IPS-NIHi7 (cell line): Measurements from ENCODE around the gene LAMB1.
"Not testable (repeated sequence)": the region's sequence is repeated elsewhere in the genome, so short reads cannot be mapped to it uniquely, and the experiment has no call there.

Source experiments
- DNase-seq: peaks from one replicate; pipeline ENCODE4 v3.0.0; 2012; ENCODE audit warnings: mixed read lengths; ENCODE audit errors: extremely low spot score

LAMB1 gene

DNA sequence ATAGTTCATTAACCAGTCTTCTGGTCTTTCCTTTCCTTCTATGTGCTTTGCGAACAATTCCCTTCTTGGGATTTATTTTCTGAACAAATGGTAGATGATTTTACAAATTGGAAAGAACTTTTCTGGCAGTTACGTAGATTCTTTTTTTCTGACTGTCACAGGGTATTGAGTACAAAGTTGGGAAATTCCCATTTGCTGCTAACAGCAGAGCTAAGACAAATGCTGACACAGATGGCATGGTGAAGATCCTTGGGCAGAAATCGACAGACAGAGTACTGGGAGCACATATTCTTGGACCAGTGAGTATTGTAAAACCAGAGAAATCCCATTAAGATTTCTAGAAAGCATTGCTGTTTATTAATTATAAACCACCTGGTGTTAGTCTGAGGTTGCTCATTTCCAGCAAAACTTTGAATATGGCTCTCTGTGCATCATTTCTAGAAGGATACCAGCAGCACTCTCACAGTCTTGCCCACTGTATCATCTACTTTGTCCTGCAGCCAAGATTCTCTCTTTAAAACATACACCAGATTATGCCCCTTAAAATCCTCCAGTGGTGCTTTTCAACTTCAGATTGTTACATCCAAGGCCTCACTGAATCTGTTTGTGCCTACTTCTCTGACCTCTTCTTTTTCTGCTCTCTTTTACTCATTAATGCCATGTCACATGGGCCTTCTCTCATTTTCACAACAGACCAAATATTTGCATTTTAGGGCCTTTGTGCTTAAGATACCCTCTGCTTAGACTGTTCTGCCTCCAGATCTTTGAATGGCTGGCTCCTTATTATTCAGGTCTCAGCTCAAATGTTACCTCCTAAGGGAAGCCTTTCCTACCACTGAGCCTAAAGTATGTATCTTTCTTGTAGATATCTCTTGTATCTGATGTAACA lies 85.0 kb downstream of the LAMB1 start:
- no peak for DNase-seq

DNA sequence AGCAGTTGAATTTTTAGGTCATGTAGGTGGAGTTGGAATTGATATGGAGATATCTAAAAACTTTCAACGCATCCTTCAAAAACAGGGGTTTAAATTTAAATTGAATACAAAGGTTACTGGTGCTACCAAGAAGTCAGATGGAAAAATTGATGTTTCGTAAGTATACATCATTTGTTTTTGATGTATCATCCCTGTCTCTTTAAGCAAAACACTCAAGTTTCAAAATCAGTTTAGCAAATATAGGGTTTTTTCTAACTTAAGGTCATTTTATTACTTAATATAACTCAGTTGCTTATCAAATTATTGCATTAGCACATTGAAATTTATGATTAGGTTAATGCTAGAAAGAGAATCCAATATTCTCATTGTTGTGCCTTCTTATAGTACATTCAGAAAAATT lies 87.4 kb downstream of the LAMB1 start:
- no peak for DNase-seq

DNA sequence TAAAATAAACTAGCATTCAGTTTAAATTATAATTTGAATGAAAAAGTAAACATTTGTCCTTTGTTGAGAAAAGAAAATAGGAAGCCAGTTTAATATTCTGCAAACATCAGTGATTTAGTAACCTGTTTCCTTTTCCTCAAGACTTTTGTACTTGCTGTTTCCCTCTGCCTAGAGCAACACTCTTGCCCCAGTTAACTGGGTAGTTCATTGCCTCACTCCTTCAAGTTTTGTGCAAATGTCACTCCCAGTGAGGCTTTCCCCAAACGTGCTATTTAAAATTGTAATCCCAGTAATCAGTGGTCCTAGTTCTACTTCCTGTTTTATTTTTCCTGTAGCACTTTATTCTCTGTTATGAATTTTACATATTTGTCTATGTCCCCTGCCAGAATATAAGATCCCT lies 88.1 kb downstream of the LAMB1 start:
- DNase-seq = no peak

DNA sequence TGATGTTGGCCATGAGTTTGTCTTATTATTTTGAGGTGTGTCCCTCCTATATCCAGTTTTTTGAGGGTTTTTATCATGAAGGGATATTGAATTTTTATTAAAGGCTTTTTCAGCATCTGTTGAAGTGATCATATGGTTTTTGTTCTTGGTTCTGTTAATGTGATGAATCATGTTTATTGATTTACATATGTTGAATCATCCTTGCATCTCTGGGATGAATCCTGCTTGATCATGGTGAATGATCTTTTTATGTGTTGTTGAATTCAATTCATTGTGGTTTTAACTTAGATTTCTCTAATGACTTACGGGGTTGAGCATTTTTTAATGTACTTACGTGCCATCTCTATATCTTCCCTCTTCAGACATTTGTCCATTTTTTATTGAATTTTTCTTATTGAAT lies 89.1 kb downstream of the LAMB1 start:
- DNase-seq = no peak

DNA sequence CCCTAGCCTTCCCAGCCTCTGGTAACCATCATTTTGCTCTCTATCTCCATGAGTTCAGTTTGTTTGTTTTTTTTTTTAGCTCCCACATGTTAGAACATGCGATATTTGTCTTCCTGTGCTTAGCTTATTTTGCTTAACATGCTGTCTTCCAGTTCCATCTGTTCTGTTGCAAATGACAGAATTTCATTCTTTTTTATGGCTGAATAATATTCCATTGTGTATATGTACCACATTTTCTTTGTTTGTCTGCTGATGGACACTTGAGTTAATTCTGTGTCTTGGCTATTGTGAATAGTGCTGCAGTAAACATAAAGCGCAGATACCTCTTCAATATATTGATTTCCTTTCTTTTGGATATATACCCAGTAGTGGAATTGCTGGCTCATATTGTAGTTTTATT lies 91.0 kb downstream of the LAMB1 start:
- no peak for DNase-seq

DNA sequence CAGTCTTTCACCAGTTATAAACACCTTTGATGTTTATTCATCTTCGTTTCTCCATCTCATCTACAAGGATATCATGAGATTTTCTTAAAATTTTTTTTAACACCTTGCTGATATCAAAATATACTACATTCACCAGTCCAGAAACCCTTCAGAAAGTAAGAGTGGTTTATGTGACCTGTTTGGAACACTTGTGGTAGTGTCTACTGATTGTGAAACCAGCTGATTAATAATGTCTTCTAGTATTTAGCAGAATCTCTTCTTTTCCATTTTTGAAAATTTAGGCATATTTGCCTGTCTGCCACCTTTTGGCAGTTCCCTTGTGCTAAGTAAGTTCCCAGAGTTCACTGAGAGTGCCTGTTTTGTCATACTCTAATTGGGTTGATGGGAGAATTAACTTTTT lies 93.5 kb downstream of the LAMB1 start:
- no peak for DNase-seq

DNA sequence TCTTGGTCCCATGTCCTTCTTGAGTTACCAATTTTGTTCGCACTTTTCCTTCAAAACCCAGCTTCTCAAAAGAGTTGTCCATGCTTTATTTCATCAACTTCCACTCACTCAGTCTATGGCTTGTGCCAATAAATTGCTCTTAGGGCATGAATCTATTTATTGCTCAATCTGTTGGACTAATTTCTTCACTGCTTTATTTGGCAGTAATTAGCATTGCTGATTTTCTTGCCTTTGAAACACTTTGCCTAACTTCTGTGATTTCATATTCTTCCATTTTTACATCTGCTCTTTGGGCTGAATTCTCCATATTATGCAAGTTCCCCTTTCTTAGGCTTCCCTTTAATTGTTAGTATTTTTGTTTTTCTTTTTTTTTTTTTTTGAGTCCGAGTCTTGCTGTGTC lies 95.2 kb downstream of the LAMB1 start:
- no peak for DNase-seq

DNA sequence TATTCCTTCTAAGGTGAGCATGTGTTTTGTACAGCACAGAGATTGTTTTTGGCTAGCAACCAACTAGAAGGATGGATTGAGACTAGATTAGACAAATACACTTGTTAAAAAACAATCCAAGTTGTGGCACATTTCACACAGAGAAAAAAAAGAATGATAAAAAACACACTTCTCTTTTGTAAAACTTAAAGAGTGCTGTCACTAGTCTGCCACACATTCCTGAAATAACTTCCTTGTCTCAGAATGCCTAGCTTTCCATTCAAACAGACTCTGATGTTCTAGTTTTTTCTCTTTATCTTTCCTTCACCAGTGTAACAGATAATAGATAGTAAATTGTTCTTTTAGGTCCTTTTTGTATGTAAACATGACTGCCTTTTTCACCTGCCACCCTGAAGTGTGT lies 100.6 kb downstream of the LAMB1 start:
- DNase-seq = no peak

DNA sequence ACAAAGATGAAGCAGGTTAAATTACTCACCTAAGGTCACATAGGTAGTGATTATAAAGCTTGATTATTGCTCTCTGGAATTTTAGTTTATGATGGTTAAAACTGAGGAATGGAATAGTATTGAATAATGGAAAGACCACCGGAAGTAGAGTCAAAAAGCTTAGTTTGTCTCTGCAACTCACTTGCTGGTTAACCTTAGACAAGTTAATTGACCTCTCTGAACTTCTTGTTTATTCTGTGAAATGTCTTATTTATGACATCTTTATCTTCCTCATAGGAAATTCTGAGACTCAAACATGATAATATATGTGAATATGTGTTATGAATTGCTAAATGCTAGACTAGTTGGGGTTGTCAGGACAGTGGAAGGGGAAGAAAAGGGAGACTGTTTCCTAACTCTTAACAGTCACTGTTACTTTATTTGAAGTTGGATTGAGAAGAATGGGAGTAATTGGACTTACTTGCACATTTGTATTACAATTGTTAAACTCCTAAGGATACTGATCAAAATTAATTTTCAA lies 102.4 kb downstream of the LAMB1 start:
- DNase-seq = no peak

DNA sequence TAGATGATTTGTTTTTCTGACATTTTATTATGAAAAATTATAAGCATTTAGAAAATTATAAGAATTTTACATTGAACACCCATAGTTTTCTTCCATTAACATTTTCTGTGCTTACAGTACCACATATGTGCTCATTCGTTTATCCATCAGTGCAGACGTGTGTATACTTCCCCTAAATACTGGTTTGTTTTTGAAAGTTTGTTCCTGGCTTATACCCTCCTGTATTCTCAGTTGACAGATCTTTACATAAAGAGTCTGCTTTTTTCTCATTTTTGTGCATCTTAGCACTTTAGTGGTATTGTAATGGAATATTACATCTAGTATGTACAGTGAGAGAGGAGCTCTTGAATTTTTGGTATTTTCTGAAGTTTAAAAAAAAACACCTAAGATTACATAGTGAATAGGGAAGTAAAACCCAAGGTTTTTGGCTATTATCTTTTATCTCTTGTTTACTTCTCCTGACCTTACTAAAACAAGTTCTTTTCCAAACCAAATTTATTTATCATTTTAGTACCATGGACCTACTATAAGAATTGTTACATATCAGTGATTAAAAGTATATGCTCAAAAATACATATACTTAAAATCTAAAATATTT lies 103.9 kb downstream of the LAMB1 start:
- DNase-seq = no peak

DNA sequence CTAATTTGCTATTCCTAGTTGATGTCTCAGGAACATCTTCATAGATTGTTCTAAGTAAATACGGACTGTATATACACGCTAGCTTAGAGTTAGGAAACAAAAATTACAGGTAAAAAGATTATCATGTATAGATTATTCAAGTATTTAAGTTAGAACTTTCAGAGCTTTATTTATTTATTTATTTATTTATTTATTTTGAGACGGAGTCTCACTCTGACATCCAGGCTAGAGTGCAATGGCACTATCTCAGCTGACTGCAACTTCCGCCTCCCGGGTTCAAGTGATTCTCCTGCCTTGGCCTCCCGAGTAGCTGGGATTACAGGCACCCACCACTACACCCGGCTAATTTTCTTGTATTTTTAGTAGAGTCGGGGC lies 110.6 kb downstream of the LAMB1 start:
- not testable (repeated sequence) for DNase-seq

DNA sequence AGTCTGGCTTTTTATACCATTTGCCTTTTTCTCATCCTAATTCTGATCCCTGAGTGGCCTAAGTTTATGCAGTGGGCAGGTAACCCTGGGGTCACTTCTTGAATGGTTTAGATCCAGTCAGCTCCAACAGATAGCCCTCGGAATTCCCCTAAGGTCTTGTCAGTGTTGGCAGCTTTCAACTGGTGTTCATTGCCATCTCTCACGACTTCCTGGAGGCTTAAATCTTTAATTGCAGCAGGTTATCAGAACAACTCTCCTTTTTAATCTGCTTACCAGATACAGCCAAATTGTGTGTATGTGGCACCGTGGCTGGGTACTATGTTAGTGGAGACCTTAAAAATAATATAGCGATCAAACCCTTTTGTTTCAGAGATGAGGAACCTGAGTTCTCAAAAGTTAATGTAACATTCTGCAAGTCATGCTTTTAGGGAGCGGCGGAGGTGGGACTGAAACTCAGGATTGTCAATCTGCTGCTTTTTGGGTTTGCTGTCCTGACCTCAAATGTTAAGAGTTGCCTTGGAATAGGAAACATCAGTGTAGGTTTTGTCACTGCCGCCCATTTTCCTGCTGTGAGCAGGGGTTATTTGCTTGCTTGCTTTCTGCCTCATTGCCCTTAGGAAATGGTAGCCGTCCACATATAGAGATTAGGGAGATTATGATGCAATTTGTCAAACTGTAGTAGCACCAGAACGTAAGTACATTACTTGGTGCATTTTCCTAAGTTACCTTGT lies 111.2 kb downstream of the LAMB1 start:
- no peak for DNase-seq

DNA sequence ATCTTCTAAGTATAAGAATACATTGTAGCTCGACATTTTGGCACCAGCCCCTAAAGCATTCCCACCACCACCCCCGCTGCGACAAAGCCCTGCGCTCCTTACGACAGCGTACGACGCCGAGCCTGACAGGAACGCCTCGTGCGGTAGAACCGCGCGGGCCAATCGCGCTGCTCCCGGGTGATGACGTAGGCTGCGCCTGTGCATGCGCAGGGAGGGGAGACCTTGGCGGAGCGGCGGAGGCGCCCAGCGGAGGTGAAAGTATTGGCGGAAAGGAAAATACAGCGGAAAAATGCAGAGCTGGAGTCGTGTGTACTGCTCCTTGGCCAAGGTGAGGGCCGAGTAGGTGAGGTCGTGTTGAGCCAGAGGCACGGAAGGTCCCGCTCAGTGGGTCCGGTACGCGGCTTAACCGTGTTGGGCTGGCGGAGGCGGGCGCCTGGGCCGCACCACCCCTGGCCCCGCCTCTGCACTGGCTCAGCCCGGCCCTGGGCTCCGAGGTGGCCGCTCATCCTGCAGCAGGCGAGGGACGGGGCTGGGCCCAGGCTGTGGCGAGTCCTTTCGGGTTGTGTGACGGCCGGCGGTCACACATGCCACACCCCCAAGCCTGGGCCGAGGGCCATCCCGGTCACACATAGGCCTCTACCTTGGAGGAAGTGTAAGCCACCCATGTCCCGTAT lies 111.9 kb downstream of the LAMB1 start, which contains the start of gene DLD:
DLD (plus strand) TSS at position 222 of the 674 bp plus-strand sequence; CDS start at position 290, 68 bp downstream.
- DNase-seq = peak; percentile 94

DNA sequence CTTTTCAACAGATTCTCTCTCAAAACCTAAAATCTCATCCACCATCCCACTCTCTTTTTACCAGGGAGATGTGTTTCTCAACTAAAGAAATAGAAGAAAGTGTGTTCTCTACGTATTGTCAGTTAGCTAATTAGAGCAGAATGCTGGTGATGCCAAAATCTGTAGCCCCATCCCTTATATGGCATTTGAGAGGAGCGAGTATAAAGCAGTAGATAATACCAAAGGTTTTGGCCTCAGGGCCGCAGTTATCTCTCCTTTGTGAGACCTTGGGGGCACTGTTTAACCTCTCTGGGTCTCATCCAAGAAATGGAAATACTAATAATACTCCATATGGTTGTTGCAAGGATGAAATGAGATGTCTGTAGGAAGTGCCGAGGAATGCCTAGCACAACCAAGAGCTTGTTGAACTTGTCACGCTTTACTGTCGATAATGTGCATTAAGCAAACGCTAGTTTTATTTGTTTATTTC lies 112.4 kb downstream of the LAMB1 start:
- DNase-seq = peak; percentile 15

DNA sequence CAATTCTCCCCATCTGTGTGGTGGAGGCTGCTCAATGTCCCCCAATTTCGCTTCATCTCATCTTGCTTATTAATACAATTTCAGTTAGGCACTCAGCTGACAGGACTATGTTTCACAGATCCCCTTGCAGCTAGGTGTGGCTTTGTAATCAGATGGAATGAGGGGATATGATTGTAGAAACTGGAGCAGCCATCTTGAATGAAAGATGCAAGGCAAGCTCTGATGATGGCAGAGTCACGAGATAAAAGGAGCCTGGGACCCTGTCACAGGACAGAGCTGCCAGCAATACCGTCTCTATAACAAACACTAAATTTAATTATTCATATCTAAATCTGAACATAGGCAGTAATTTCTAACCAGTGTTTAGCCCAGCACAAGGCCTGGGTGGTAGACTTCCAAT lies 113.0 kb downstream of the LAMB1 start:
- DNase-seq = no peak

DNA sequence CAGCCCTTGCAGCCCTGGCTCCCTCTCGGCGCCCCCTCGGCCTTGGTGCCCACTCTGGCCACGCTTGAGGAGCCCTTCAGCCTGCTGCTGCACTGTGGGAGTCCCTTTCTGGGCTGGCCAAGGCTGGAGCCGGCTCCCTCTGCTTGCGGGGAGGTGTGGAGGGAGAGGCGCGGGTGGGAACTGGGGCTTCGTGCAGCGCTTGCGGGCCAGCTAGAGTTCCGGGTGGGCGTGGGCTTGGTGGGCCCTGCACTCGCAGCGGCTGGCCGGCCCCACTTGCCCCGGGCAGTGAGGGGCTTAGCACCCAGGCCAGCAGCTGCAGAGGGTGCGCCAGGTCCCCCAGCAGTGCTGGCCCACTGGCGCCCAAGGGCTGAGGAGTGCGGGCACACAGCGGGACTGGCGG lies 115.1 kb downstream of the LAMB1 start:
- not testable (repeated sequence) for DNase-seq

DNA sequence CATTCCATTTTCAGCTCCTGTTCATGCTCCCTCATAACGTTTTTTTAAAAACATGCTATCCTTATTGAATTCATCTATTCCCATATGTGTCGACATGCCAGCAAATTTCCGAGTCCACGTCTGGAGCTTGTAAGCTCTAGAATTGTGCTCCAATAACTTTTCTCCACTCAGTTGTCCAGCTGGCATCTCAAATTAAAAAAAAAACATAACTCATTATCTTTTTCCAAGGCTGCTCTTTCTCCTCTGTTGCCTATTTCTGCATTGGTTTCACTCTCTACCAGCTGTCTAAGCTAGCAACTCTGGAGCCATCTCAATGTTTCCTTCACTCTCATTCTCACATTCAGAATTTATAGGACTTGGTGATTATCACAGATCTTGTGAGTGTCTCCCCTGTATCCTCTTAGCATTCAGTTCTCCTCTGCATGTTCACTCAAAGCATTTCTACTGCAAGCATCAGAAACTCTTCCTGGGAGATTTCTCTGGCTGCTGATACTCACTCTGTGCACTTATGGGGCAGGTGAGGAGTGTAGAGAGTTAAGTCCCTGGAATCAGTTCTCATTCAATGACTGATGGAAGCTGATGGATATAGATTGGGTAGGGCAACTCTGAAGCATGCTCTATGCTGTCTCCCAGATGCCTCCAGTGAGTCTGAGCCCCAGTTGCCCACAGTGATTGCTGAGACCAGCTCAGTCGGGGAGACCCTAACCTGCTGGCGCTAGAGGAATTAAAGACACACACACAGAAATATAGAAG lies 118.7 kb downstream of the LAMB1 start:
- no peak for DNase-seq

DNA sequence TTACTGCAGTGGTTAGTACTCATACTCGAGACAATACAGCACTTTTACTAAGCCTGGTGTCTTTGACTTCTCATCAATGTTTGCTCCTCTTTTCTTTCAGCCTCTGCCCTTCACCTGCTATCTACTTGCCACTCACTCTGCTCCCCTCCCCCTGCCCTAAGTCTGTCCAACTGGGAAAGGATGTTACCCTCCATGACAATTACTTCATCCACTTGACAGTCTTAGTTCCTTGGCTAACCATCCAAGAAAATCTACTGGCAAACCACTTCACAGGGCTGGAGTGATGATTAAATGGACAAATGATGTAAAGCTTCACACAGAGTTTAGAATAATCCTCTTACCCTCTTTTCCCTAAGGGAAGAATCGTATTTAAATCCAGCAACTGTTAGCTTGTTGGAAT lies 120.2 kb downstream of the LAMB1 start:
- no peak for DNase-seq

DNA sequence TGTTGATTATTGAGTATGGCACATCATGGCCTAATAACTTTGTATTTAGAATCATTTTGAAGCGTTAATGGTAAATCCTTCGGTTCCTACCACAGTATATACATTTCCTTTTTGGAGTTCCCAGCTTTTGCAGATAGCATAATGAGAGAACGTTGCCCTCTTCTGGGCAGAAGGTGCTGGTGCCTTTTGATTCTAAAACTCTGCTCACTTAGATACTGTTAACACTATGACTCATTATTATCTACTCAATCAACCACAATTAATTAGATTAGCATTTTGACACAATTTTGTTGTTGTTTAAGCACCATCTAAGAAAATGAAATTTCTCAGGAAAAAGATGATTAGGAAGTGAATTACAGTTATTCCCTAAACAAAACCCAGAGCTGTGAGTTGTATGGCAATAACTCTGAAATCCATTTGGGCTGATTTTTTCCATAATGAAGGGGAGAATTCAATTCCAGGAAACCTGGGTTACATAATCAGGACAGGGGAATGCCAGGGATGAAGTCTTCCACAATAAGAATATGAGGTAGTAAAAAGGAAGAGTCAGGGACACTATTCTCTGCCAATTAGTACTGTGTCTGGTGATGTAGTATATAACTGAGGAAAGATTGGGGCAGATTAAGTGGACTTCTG lies 123.4 kb downstream of the LAMB1 start:
- peak; percentile 43 for DNase-seq

DNA sequence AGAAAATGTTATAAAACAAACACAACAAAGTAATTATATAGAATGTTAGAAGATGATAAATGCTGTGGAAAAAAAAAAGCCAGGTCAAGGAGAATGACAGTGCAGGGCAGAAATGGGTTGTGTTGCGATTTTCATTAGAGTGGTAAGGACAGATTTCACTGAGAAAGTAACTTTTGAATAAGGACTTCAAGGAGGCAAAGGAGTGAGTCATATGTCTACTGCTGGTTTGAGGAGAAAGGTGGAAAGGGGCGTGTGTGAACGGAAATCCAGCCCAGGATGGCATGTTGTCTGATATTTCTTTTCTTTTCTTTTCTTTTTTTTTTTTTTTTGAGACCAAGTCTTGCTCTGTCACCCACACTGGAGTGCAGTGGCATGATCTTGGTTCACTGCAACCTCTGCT lies 124.3 kb downstream of the LAMB1 start:
- no peak for DNase-seq
